AG08395 (cell line): ENCODE results near the gene ZDHHC3.

Experiments
- DNase-seq: peaks from one replicate; pipeline ENCODE4 v3.0.0; 2012; ENCODE audit warnings: mixed read lengths, low spot score

Gene ZDHHC3

GRCh38 chr3:44976002-44976815, at the start of gene ZDHHC3, which contains the start of gene EXOSC7:
Gene ZDHHC3, minus strand, starts transcription at chr3:44976174. Its CDS starts 16,738 bp downstream, at chr3:44959436.
Gene EXOSC7, plus strand, starts transcription at chr3:44976244. Its CDS starts 34 bp downstream, at chr3:44976278.
- DNase-seq, result peak; percentile 96

- no peak for DNase-seq
Measured at GRCh38 chr3:45024542-45025255, 48.7 kb upstream of the ZDHHC3 start.

GRCh38 chr3:45023675-45024074, 47.7 kb upstream of the ZDHHC3 start:
- no peak for DNase-seq

GRCh38 chr3:45021524-45022297, 45.7 kb upstream of the ZDHHC3 start:
- no peak for DNase-seq

- DNase-seq, result no peak
Measured at GRCh38 chr3:45020534-45020933, 44.6 kb upstream of the ZDHHC3 start.

GRCh38 chr3:45017821-45018220, 41.8 kb upstream of the ZDHHC3 start:
- DNase-seq, result no peak

GRCh38 chr3:45016916-45017315, 40.9 kb upstream of the ZDHHC3 start:
- DNase-seq, result no peak

GRCh38 chr3:45012577-45012976, 36.6 kb upstream of the ZDHHC3 start:
- DNase-seq, result no peak

- peak; percentile 94 for DNase-seq
Measured at GRCh38 chr3:45011756-45012508, 36.0 kb upstream of the ZDHHC3 start.

- peak; percentile 90 for DNase-seq
Measured at GRCh38 chr3:45010811-45011333, 34.9 kb upstream of the ZDHHC3 start.

- DNase-seq, result no peak
Measured at GRCh38 chr3:45009868-45010267, 33.9 kb upstream of the ZDHHC3 start.

- DNase-seq, result peak; percentile 72
Measured at GRCh38 chr3:45008117-45008516, 32.1 kb upstream of the ZDHHC3 start.

- DNase-seq, result no peak
Measured at GRCh38 chr3:45007091-45007490, 31.1 kb upstream of the ZDHHC3 start.

GRCh38 chr3:45003859-45004258, 27.9 kb upstream of the ZDHHC3 start:
- DNase-seq, result no peak

- no peak for DNase-seq
Measured at GRCh38 chr3:45003406-45003805, 27.4 kb upstream of the ZDHHC3 start.

GRCh38 chr3:45002720-45003119, 26.7 kb upstream of the ZDHHC3 start:
- DNase-seq, result no peak

GRCh38 chr3:45002139-45002660, 26.2 kb upstream of the ZDHHC3 start:
- DNase-seq, result no peak

- DNase-seq, result no peak
Measured at GRCh38 chr3:45001738-45002137, 25.8 kb upstream of the ZDHHC3 start.

- no peak for DNase-seq
Measured at GRCh38 chr3:45000823-45001222, 24.8 kb upstream of the ZDHHC3 start.

- DNase-seq, result no peak
Measured at GRCh38 chr3:44999782-45000181, 23.8 kb upstream of the ZDHHC3 start.

- no peak for DNase-seq
Measured at GRCh38 chr3:44996556-44996969, 20.6 kb upstream of the ZDHHC3 start.
